GM18870 (cell line): ENCODE results near the gene WNT10A.

Experiments
- ATAC-seq: cut with Tn5 transposase; IDR thresholded peaks from one replicate; pipeline ENCODE4 v1.9.1; 2021; ENCODE audit warnings: moderate library complexity; ENCODE audit not compliant: unreplicated experiment

WNT10A gene

DNA sequence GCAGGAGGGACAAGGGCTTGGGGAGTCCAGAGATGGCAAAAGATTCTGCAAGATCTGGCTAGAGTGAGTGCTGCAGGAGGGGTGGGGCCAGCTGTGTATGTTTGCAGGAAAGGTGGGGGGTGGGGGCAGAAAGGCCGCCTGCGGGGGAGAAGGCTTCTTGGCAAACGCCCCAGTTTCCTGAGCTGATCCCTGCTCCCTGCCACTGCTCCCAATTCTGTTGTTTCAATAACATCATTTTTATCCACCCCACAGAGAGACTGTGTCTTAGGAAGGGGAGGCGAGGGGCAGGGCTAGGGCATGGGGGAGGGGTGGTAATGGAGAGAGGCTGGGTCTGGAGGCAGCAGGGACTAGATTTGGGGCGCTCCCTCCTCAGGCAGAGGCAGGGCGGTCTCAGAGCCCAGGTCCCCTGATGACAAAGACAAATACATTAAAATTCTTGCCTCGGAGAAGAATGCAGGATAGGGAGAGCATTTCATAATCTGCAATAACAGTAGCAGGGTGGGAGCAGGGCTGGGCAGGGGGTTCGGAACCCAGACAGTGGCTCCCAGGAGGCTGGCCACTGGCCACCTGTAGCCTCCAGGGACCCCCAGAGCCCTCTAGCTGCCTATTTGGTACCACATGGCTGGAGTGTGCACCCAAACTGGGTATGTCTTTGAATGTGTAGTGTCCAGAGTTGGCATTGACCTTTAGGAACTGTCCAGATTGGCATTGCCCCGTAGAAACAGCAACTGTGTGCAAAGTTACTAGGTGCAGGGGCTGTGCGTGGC lies 23.1 kb upstream of the WNT10A start:
- no peak for ATAC-seq

DNA sequence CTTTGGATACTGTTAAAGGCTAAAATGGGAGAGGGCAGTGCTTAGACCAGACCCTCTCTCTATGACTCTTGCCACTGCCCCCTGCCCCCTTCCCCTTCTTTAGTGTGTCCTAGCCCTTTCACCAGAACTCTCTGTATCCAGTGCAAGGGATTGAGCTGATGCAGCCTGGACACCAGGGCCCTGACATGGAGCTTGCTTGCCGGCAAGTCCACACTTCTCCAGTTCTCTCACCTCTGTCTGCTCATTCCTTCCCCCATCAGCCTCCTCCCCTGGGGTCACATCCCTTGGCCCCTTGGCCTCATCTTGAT lies 22.6 kb upstream of the WNT10A start:
- no peak for ATAC-seq

- no peak for ATAC-seq
Measured at GRCh38 chr2:218858671-218859555, 21.7 kb upstream of the WNT10A start.

DNA sequence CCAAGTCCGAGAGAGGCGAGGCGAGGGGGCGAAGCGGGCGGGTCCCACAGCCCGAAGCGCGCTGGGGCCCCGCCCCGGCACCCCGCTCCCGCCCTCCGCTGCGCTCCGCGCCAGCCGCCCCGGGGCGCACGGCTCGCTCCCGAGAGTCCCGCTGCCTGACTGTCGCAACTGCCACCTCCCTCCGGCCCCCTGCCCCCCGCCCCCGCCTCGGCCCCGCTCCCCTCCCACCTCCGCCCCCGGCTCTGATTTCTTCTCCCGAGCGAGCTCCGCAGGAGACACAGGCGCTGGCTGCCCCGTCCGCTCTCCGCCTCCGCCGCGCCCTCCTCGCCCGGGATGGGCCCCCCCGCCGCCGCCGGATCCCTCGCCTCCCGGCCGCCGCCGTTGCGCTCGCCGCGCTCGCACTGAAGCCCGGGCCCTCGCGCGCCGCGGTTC lies 21.1 kb upstream of the WNT10A start, which contains the start of gene WNT6:
WNT6 (plus strand) TSS at position 250 of the 432 bp plus-strand sequence. CDS start 233 bp downstream, outside the sequence.
- no peak for ATAC-seq

DNA sequence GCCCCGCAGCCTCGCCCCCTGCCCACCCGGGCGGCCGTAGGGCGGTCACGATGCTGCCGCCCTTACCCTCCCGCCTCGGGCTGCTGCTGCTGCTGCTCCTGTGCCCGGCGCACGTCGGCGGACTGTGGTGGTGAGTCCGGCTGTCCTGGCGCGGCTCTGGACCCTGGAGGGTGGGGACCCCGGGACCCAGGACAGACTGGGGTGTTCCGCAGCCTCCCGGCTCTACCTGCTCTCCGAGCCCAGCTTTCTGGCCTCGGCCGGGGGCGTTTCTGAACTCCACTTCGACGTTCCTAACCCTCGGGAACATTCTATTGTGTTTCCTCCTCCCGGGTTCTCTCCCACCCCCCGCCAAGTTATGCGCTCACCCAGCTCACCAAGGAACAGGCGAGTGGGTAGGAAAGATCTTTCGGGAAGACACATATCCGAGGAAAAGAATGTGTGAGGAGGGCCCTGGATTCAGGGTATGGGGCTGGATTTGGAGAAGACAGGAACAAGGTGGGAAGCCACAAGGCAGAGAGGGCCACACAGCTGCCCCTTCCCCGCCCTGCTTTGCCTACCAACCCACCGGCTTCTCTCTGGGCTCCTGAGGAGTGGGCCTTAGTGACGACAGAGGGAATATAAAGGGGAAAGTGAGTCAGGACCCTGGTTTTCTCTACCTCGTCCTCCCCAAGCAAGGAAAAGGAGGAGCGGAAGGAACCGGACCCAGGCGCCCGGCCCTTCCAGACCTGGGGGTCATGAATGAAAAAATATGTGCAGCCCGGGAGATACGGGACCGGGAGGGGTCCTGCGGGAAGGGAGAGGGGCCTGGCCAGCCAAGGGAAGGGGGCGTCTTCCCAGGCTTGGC lies 20.4 kb upstream of the WNT10A start:
- no peak for ATAC-seq

DNA sequence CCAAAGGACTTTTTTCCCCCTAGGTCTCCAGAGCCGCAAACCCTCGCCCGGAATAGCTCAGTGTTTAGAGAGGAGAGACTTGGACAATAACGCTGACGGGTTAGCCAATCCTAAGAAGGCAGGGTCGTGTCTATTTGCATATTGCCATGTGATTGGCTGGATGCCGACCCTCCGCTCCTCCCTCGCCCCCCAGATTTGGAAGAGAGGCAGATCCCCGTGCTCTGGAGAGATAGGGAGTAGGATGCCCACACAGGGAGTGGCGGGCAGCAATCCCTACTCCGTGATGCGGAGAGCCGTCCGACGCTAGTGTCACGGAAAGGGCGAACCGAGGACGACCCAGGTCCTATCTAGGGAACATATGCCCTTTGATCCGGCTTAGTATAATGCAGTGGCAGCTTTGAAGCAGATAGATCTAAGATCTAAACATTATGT lies 19.7 kb upstream of the WNT10A start:
- ATAC-seq = no peak

- no peak for ATAC-seq
Measured at GRCh38 chr2:218861645-218862318, 18.9 kb upstream of the WNT10A start.

DNA sequence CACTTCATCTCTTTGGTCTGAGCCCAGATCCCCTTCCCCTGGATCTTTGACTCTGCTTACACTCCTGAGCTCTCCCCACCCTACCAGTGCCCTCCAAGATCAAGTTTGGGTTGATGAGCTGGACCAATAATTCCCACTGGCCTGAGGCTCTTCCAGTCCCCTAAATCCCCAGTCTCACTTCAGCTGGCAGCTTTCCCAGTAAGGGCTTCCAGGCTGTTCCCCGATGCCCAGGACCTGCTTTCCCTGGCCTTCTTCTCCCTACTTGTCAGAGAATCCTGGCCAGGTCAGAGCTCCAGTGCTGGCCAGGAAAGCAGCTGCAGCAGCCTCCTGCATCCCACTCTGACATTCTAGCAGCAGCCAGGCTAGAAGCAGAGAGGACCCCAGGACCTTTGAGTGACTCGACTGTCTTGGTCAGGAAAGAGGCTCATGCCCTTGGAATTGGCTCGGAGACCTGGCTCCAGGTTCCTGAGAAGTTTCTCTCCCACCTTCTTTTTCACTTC lies 17.6 kb upstream of the WNT10A start:
- ATAC-seq = no peak

- ATAC-seq = no peak
Measured at GRCh38 chr2:218865396-218865795, 15.3 kb upstream of the WNT10A start.

DNA sequence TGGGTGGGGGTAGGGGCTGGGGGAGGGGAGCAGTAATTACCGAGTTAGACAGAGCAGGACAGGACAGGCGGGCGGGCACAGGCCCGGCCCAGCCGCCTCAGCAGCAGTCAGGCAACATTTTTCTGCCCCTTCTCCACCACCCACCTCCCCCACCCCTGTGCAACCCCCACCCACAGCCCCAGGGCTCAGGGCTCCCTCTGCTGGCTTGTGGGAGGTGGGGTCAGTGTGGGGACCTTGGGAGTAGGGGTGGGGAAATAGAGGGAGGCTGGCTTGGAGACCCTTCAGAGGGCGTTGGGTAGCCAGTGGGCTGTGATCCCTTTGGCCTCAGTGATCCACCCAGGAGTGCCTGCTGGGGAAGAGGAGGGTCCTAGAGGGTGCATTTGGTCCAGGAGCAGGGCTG lies 14.7 kb upstream of the WNT10A start:
- ATAC-seq = no peak

DNA sequence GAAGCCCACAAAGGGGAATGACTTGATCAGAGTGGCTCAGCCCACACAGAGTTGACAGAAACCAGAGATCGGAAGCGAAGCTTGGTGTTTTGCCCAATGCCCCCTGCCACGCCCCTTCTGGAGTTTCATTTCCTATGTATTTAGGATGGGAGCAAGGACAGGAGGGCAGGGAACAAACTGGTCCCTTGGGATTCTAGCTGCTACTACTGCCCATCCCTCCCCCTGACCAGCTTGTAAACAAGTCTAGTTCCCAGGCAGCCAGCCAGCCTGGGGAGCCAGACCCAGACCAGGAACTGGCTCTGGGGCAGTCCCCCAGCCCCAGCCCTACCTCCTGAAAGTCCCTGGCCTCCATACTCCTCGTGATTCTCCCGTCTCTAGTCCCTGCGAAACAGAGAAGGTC lies 12.8 kb upstream of the WNT10A start:
- no peak for ATAC-seq

DNA sequence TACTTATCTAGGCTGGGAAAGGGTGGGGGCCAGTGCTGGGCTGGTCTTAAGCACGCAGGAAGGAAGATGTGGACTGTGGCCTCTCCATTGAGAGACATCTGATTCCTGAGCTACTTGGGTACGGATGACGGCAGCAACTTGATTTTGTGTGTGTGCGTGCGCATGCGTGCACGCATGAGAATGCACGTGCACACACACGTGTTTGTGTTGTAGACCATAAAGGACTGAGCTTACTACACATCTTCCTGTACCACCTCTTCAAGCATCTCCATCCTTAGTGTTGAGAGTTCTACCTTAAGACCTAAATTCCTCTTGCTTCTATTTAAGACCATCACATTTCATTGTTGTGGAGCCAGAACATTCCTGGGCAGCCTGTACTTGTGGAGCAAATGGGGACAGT lies 11.6 kb upstream of the WNT10A start:
- ATAC-seq = no peak

DNA sequence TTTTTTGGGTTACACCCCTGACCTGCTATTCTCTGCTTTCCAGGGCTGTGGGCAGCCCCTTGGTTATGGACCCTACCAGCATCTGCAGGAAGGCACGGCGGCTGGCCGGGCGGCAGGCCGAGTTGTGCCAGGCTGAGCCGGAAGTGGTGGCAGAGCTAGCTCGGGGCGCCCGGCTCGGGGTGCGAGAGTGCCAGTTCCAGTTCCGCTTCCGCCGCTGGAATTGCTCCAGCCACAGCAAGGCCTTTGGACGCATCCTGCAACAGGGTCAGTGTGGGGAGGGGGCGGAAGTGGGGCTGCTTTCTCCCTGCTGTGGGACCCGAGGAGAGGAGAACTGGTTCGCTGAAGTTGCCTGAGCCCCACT lies 9.7 kb upstream of the WNT10A start:
- ATAC-seq = no peak

- no peak for ATAC-seq
Measured at GRCh38 chr2:218871345-218872302, 9.0 kb upstream of the WNT10A start.

DNA sequence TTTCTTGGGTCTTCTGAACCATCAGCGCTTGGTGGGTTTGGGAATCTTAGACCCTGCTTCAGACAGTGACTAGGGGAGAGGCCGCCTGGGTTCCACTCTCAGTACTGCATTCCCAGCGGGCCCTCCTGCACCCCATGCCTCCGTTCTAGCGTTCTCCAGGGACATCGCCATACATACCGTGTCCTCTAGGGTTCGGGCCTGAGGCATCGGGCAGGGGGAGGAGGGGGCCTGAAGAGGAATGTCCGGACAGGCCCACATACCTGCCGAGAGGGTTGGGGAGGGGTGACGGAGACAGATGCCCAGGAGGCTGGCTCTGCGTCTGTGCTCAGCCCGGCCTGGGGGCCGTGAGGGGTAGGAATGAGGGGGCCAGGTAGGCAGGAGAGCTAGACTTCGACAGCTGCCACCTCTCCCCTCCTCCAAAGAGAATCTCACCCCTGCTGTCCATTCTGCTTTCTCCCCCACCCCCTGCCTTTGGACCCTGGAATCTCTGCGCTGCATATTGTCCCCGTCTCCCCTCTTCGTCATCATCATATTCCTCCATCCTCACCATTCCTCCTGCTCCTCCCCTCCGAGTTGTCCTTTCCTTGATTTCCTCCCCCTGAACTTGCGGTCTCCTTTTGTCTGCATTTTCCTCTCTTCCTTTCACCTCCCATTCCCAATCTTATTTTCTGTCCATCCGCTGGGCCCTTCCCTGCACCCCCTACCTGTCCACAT lies 7.8 kb upstream of the WNT10A start:
- ATAC-seq = no peak

GRCh38 chr2:218873359-218874194 lies 7.1 kb upstream of the WNT10A start:
- no peak for ATAC-seq

DNA sequence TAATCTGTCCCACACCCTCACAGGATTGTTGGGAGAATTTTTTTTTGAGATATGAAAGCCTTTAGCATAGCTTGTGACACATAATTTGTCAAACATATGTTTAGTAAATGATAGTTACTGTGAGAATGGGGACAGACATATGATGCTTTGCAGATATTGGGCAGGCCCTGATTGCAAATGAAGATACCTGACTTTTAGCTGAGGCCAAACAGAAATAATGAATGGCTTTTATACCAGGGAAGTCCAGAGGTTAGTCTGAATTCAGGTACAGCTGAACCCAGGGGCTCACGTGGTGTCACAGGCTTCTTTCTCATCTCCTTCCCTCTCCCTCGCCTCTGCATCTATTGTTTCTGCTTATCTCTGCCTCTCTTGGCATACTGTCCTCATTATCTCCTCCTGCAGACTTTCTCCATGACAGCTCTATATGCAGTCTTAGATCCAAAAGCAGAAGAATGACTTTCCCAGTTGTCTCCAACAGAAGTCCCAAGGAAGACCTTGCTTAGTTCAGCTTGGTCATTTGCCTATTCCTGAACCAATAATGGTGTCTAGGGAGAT lies 4.9 kb upstream of the WNT10A start:
- no peak for ATAC-seq
